Measurements from ENCODE around the gene ATP2A3.

- TF ChIP-seq, protein P1, sequence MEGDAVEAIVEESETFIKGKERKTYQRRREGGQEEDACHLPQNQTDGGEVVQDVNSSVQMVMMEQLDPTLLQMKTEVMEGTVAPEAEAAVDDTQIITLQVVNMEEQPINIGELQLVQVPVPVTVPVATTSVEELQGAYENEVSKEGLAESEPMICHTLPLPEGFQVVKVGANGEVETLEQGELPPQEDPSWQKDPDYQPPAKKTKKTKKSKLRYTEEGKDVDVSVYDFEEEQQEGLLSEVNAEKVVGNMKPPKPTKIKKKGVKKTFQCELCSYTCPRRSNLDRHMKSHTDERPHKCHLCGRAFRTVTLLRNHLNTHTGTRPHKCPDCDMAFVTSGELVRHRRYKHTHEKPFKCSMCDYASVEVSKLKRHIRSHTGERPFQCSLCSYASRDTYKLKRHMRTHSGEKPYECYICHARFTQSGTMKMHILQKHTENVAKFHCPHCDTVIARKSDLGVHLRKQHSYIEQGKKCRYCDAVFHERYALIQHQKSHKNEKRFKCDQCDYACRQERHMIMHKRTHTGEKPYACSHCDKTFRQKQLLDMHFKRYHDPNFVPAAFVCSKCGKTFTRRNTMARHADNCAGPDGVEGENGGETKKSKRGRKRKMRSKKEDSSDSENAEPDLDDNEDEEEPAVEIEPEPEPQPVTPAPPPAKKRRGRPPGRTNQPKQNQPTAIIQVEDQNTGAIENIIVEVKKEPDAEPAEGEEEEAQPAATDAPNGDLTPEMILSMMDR (conservative IDR thresholded peaks at IDR 0.05 in 1 of 2, IDR thresholded peaks at IDR 0.05 in 1 of 2; ENCODE audit: low read depth in 1 of 2, low read length in 2 of 2): no peak
- no peak for TF ChIP-seq EZH2 (IDR thresholded peaks at IDR 0.05; ENCODE audit: low read length, missing control alignments)
Observed at GRCh38 chr17:3903051-3903825, 61.0 kb downstream of the ATP2A3 start.

Measured in fibroblast of lung (primary cell).